ENCODE data around the gene ARL6IP5. TPM values are rescaled to one million over a fixed set of nuclear protein-coding genes. Genes with fewer than 3 reads are reported as not detected.

Gene ARL6IP5
- total RNA-seq, 1 experiment from 2014 or later, result 31.2 TPM

DNA sequence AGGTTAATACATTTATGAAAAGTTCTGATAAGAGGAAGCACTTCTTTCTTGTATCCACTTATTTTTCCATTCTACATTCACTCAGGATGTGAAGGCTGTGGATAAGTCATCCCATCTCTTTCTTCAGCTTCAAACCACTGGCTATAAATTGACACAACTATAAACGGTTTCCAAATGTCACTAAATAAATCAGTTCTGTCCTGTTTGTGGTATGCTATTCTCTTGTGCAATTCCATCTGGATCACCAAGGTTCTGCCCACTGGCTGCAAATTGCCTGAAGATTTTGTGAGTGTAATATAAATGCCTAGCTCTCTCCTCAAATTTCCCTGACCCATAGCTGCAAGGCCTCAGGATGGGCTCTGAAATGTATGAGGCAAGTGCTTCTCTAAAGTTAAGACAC, 44.8 kb downstream of the ARL6IP5 start:
- no peaks in the 10 kb centered on the region for H3K4me1 ChIP-seq
- no peak for DNase-seq
- Mint-ChIP-seq H3K27me3 (ENCODE audit: insufficient read depth, unreplicated experiment) (no peaks in the 10 kb centered on the region), H3K4me1 (ENCODE audit: low read depth, unreplicated experiment) (no peaks in the 10 kb centered on the region), H3K27ac (ENCODE audit: unreplicated experiment) (no peak overlapping the region), H3K4me3 (ENCODE audit: unreplicated experiment) (no peak overlapping the region), H3K36me3 (ENCODE audit: insufficient read depth, unreplicated experiment) (no peaks in the 10 kb centered on the region), H3K9me3 (ENCODE audit: unreplicated experiment) (no peaks in the 10 kb centered on the region)
- H3K4me3 ChIP-seq (ENCODE audit: low read depth, low read length), result no peak overlapping the region
- ChIA-PET CTCF (no interaction called here), POLR2A (no interaction called here)
- intact Hi-C loops (cut with micrococcal nuclease; ENCODE audit: unreplicated experiment), result no loop called here
- TF ChIP-seq, protein P1, sequence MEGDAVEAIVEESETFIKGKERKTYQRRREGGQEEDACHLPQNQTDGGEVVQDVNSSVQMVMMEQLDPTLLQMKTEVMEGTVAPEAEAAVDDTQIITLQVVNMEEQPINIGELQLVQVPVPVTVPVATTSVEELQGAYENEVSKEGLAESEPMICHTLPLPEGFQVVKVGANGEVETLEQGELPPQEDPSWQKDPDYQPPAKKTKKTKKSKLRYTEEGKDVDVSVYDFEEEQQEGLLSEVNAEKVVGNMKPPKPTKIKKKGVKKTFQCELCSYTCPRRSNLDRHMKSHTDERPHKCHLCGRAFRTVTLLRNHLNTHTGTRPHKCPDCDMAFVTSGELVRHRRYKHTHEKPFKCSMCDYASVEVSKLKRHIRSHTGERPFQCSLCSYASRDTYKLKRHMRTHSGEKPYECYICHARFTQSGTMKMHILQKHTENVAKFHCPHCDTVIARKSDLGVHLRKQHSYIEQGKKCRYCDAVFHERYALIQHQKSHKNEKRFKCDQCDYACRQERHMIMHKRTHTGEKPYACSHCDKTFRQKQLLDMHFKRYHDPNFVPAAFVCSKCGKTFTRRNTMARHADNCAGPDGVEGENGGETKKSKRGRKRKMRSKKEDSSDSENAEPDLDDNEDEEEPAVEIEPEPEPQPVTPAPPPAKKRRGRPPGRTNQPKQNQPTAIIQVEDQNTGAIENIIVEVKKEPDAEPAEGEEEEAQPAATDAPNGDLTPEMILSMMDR (IDR thresholded peaks at IDR 0.05; ENCODE audit: insufficient read depth in 1 of 2, low read depth in 1 of 2, low read length in 1 of 2, severe bottlenecking in 1 of 2, unreplicated experiment in 1 of 2), result no peak
- H3K9me3 ChIP-seq, result no peaks in the 10 kb centered on the region
- no TSS peak for BruUV-seq (replicated peaks)
- H3K36me3 ChIP-seq (ENCODE audit: control insufficient read depth, insufficient read depth, low read length), result no peaks in the 10 kb centered on the region
- H3K27me3 ChIP-seq (replicated peaks; ENCODE audit: control insufficient read depth, insufficient read depth, low read length), result no peaks in the 10 kb centered on the region

DNA sequence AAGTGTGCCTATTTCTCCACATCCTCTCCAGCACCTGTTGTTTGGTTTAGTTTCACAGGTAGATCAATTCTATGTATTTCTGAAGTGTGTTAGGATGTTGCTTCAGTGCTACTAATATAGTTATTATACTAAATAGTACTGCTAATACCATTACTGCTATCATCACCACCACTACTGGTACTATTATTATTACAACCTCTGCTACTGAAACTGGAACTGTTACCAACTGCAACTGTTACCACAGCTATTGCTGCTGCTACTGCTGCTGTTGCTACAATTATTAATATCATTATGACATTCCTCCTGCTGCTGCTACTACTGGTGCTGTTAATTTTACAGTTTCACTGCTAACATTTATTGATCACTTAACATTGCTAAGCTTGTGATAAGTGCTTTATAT, 46.0 kb downstream of the ARL6IP5 start:
- Mint-ChIP-seq H3K4me3 (ENCODE audit: unreplicated experiment) (no peak overlapping the region), H3K27me3 (ENCODE audit: insufficient read depth, unreplicated experiment) (no peaks in the 10 kb centered on the region), H3K27ac (ENCODE audit: unreplicated experiment) (no peak overlapping the region), H3K4me1 (ENCODE audit: low read depth, unreplicated experiment) (no peaks in the 10 kb centered on the region), H3K9me3 (ENCODE audit: unreplicated experiment) (no peaks in the 10 kb centered on the region), H3K36me3 (ENCODE audit: insufficient read depth, unreplicated experiment) (no peaks in the 10 kb centered on the region)
- ChIA-PET CTCF (no interaction called here), POLR2A (no interaction called here)
- no TSS peak for BruUV-seq (replicated peaks)
- Histone ChIP-seq H3K27me3 (replicated peaks; ENCODE audit: control insufficient read depth, insufficient read depth, low read length) (no peaks in the 10 kb centered on the region), H3K36me3 (ENCODE audit: control insufficient read depth, insufficient read depth, low read length) (no peaks in the 10 kb centered on the region), H3K4me1 (no peaks in the 10 kb centered on the region), H3K9me3 (no peaks in the 10 kb centered on the region), H3K4me3 (ENCODE audit: low read depth, low read length) (no peak overlapping the region)
- TF ChIP-seq, protein P1 (IDR thresholded peaks at IDR 0.05; ENCODE audit: insufficient read depth in 1 of 2, low read depth in 1 of 2, low read length in 1 of 2, severe bottlenecking in 1 of 2, unreplicated experiment in 1 of 2), result no peak
- no peak for DNase-seq
- intact Hi-C loops (cut with micrococcal nuclease; ENCODE audit: unreplicated experiment), result no loop called here

DNA sequence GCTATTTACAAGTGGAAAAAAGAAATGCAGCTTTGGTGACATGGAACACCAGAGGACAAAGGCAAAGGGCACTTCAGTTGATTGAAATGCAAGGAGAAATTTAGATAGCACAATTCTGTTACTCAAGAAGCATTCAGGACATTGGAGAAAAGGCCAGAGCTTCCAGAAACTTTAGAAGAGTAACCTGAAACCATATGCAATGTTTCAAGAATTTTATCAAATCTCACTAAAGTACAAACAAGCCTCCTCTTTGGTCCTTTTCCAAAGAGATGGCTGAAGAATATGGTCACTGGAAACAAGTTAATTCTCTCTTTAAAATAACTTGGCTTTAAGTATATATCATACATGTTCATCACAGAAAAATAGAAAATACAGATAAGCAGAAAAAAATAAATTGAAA, 52.3 kb downstream of the ARL6IP5 start:
- intact Hi-C loops (cut with micrococcal nuclease; ENCODE audit: unreplicated experiment), result no loop called here
- Mint-ChIP-seq H3K4me3 (ENCODE audit: unreplicated experiment) (no peak overlapping the region), H3K27ac (ENCODE audit: unreplicated experiment) (no peak overlapping the region), H3K9me3 (ENCODE audit: unreplicated experiment) (no peaks in the 10 kb centered on the region), H3K4me1 (ENCODE audit: low read depth, unreplicated experiment) (no peaks in the 10 kb centered on the region), H3K27me3 (ENCODE audit: insufficient read depth, unreplicated experiment) (peaks cover 13% of the 10 kb centered on the region), H3K36me3 (ENCODE audit: insufficient read depth, unreplicated experiment) (no peaks in the 10 kb centered on the region)
- no peaks in the 10 kb centered on the region for H3K36me3 ChIP-seq (ENCODE audit: control insufficient read depth, insufficient read depth, low read length)
- H3K9me3 ChIP-seq, result no peaks in the 10 kb centered on the region
- H3K27me3 ChIP-seq (replicated peaks; ENCODE audit: control insufficient read depth, insufficient read depth, low read length), result no peaks in the 10 kb centered on the region
- no peak overlapping the region for H3K4me3 ChIP-seq (ENCODE audit: low read depth, low read length)
- TF ChIP-seq, protein P1 (IDR thresholded peaks at IDR 0.05; ENCODE audit: insufficient read depth in 1 of 2, low read depth in 1 of 2, low read length in 1 of 2, severe bottlenecking in 1 of 2, unreplicated experiment in 1 of 2), result no peak
- CTCF ChIA-PET, result no interaction called here
- no TSS peak for BruUV-seq (replicated peaks)
- POLR2A ChIA-PET, result no interaction called here
- DNase-seq, result no peak
- H3K4me1 ChIP-seq, result no peaks in the 10 kb centered on the region
